GM23248 (cell line): ENCODE data around the gene TSPAN5. TPM values are rescaled to one million over a fixed set of nuclear protein-coding genes. Genes with fewer than 3 reads are reported as not detected.

ENCODE experiments used
- DNase-seq: peaks from one replicate; pipeline ENCODE4 v3.0.0-alpha.2; 2015
- H2AFZ ChIP-seq: fragments of 200-600 bp; sonication (generic); 2 replicates; pipeline ENCODE4 v1.6.1; 2016; ENCODE audit warnings: antibody characterized with exemption
- H3F3A ChIP-seq: fragments of 200-600 bp; sonication (generic); 2 replicates; pipeline ENCODE4 v1.6.1; 2016; ENCODE audit warnings: mild to moderate bottlenecking, antibody characterized with exemption, mixed run types; ENCODE audit not compliant: insufficient read depth
- H3K27ac ChIP-seq: fragments of 200-600 bp; sonication (generic); 2 replicates; pipeline ENCODE4 v1.5.1; 2016; ENCODE audit warnings: mild to moderate bottlenecking
- H3K27me3 ChIP-seq: fragments of 200-600 bp; sonication (generic); replicated peaks from 2 replicates; pipeline ENCODE4 v1.6.1; 2016; ENCODE audit warnings: mild to moderate bottlenecking; ENCODE audit not compliant: insufficient read depth
- H3K36me3 ChIP-seq: fragments of 200-600 bp; sonication (generic); 2 replicates; pipeline ENCODE4 v1.6.1; 2016; ENCODE audit warnings: low read depth, mild to moderate bottlenecking
- H3K4me1 ChIP-seq: fragments of 200-600 bp; sonication (generic); 2 replicates; pipeline ENCODE4 v1.6.1; 2016; ENCODE audit warnings: mild to moderate bottlenecking; ENCODE audit not compliant: insufficient read depth
- H3K4me2 ChIP-seq: fragments of 200-600 bp; sonication (generic); one replicate; pipeline ENCODE4 v1.6.1; 2016; ENCODE audit warnings: mild to moderate bottlenecking; ENCODE audit not compliant: unreplicated experiment
- H3K4me3 ChIP-seq: fragments of 200-600 bp; sonication (generic); 2 replicates; pipeline ENCODE4 v1.5.1; 2016; ENCODE audit warnings: mild to moderate bottlenecking
- H3K79me2 ChIP-seq: fragments of 200-600 bp; sonication (generic); 2 replicates; pipeline ENCODE4 v1.6.1; 2016; ENCODE audit warnings: mild to moderate bottlenecking; ENCODE audit not compliant: insufficient read depth
- H3K9ac ChIP-seq: fragments of 200-600 bp; sonication (generic); 2 replicates; pipeline ENCODE4 v1.6.1; 2016; ENCODE audit warnings: mild to moderate bottlenecking
- H3K9me2 ChIP-seq: fragments of 200-600 bp; sonication (generic); 2 replicates; pipeline ENCODE4 v1.6.1; 2016; ENCODE audit warnings: mixed run types, mild to moderate bottlenecking, moderate library complexity; ENCODE audit not compliant: insufficient read depth
- H3K9me3 ChIP-seq: fragments of 200-600 bp; sonication (generic); one replicate; pipeline ENCODE4 v1.6.1; 2017; ENCODE audit warnings: low read depth
- H4K20me1 ChIP-seq: fragments of 200-600 bp; sonication (generic); 2 replicates; pipeline ENCODE4 v1.6.0; 2016; ENCODE audit not compliant: insufficient read depth
- EZH2 ChIP-seq: fragments of 200-600 bp; sonication (generic); IDR thresholded peaks from 2 replicates; pipeline ENCODE4 v1.6.1; 2018; ENCODE audit warnings: antibody characterized with exemption, mild to moderate bottlenecking; ENCODE audit not compliant: insufficient read depth, poor library complexity, severe bottlenecking
- EZH2phosphoT487 ChIP-seq: fragments of 200-600 bp; sonication (generic); IDR thresholded peaks from 2 replicates; pipeline ENCODE4 v1.6.1; 2018; ENCODE audit warnings: antibody characterized with exemption, moderate library complexity, mild to moderate bottlenecking, low read depth; ENCODE audit not compliant: insufficient read depth
- WGBS, 2 experiments: methylation state at CpG; one replicate each; pipeline ENCODE4 v1.1.6; 2015 to 2017; ENCODE audit warnings: low lambda C conversion rate in 2 of 2, low coverage in 1 of 2; ENCODE audit errors: missing lambda C conversion rate in 2 of 2; 5-methylcytosine and 5-hydroxymethylcytosine counted together
- in situ Hi-C: fragments of 300-500 bp; cut with MboI; formaldehyde crosslinking; loops from 2 replicates; pipeline ENCODE4 v1.15.0; 2020
- polyA plus RNA-seq: library from polyadenylated mRNA; unstranded; fragments of >200 nt; fragmentation: Nextera tagmentation; extraction: Ambion mirVana; gene quantifications from 2 replicates; pipeline ENCODE4 v1.2.1, GENCODE V29; 2016
- total RNA-seq: library from RNA; depleted of rRNA; stranded (reverse); fragments of >200 nt; shearing (Covaris generic); gene quantifications from 2 replicates; pipeline ENCODE4 v1.2.3, GENCODE V29; 2014

The TSPAN5 gene
- total and polyA plus RNA-seq, 2 experiments from 2014 or later: 61.9 to 76.6 TPM

DNA sequence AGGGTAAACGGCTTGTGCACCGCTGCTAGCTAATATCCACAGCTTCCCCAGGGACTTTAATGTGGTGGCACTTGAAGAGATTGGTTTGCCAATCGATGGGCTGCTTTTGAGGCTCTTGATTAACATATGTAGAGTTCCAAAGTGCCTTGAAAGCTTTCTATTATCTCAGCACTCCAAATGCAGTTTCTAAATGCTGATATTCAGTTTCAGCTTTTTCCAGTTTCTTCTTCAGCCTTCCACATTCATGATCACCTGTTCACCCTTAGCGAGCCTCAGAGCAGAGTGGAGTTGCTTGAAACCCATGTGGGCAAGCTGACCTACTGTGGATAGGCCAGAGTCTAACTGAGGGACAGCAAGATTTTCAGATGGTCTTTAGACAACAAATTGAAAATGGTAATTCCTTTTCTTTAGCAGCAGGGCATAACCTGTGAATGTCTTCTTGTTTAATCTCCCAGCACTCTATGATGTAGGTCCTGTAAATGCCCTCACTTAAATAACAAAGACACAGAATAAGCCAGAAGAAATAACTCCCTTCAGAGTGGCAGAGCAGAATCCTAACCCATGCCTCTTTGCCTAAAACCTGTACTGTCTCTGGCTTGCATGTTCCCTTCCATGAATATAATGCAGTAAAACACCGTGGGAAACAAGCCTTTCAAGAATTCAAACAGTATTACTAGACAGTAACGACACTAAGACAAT is 99.8 kb downstream of the TSPAN5 start:
- H3F3A ChIP-seq: peaks cover 28% of the 10 kb centered on the region
- peaks cover 40% of the 10 kb centered on the region for H3K4me1 ChIP-seq
- no peak overlapping the region for H3K4me3 ChIP-seq
- in situ Hi-C loops: no loop called here
- H3K79me2 ChIP-seq: peaks cover 97% of the 10 kb centered on the region
- H3K27me3 ChIP-seq: no peaks in the 10 kb centered on the region
- H3K36me3 ChIP-seq: no peaks in the 10 kb centered on the region
- no peak overlapping the region for H3K4me2 ChIP-seq
- H3K9me2 ChIP-seq: no peaks in the 10 kb centered on the region
- H3K9me3 ChIP-seq: no peaks in the 10 kb centered on the region
- no peaks in the 10 kb centered on the region for H4K20me1 ChIP-seq
- no peak for DNase-seq
- TF ChIP-seq EZH2phosphoT487 (no peak), EZH2 (no peak)
- H2AFZ ChIP-seq: no peak overlapping the region
- no peak overlapping the region for H3K9ac ChIP-seq
- H3K27ac ChIP-seq: no peak overlapping the region
- 96 to 98% methylated on average over 6 of the region's 6 CpGs for WGBS, 2 experiments

GRCh38 chr4:98557194-98557892 is 101.1 kb downstream of the TSPAN5 start:
- H3K9ac ChIP-seq: no peak overlapping the region
- H3F3A ChIP-seq: peaks cover 28% of the 10 kb centered on the region
- H3K4me3 ChIP-seq: no peak overlapping the region
- peaks cover 97% of the 10 kb centered on the region for H3K79me2 ChIP-seq
- no peaks in the 10 kb centered on the region for H3K9me3 ChIP-seq
- H3K27ac ChIP-seq: peak overlapping the region; percentile 66; the same call in 1 of the 2 replicates
- peak; percentile 45 for DNase-seq
- in situ Hi-C loops: no loop called here
- TF ChIP-seq EZH2phosphoT487: no peak
- no peak for TF ChIP-seq EZH2
- no peaks in the 10 kb centered on the region for H4K20me1 ChIP-seq
- 68 to 73% methylated on average over 7 of the region's 7 CpGs for WGBS, 2 experiments
- H3K4me1 ChIP-seq: peaks cover 40% of the 10 kb centered on the region
- H3K36me3 ChIP-seq: no peaks in the 10 kb centered on the region
- H2AFZ ChIP-seq: no peak overlapping the region
- H3K27me3 ChIP-seq: no peaks in the 10 kb centered on the region
- no peaks in the 10 kb centered on the region for H3K9me2 ChIP-seq
- peak overlapping the region; percentile 69 for H3K4me2 ChIP-seq

GRCh38 chr4:98556451-98556850 is 102.0 kb downstream of the TSPAN5 start:
- DNase-seq: peak; percentile 52
- Histone ChIP-seq H3K9me2 (no peaks in the 10 kb centered on the region), H3K9me3 (no peaks in the 10 kb centered on the region), H3K4me1 (peaks cover 40% of the 10 kb centered on the region), H3K79me2 (peaks cover 97% of the 10 kb centered on the region), H3K27me3 (no peaks in the 10 kb centered on the region), H3K27ac (peak overlapping the region; percentile 66), H3K9ac (peak overlapping the region; percentile 38), H3K4me3 (peak overlapping the region; percentile 34), H3F3A (peaks cover 28% of the 10 kb centered on the region), H3K4me2 (peak overlapping the region; percentile 69), H4K20me1 (no peaks in the 10 kb centered on the region), H2AFZ (no peak overlapping the region; the same call in 1 of the 2 replicates), H3K36me3 (no peaks in the 10 kb centered on the region)
- TF ChIP-seq EZH2 (no peak), EZH2phosphoT487 (no peak)
- in situ Hi-C loops: no loop called here
- 26 to 34% methylated on average over 2 of the region's 2 CpGs for WGBS, 2 experiments

DNA sequence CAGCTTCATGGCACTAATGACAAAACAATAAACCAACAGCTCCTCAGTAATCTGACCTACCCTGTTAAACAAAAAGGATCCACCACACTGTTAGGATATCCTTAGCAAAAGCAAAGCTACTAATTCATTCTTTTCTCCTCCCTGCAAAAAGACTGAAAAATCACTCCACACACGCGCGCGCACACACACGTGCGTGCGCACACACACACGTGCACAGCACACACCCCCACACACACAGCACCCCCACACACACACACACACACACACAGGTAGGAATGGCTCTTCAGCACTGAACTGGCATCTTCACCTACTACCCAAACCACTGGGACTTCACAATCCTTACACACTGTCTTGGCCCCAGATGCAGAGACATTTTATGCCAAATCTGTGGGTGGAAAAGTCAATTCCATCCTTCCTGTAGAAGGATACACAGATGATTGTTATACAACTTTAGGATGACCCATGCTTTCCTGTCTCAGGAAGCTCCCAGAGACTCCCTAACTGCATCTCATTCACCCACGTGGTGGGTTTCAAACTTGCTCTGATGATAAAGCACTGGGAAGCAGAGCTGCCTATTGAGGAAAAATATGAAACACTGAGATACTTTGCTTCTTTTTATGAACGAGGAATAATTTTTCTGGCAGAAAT is 102.5 kb downstream of the TSPAN5 start:
- DNase-seq: peak; percentile 73
- Histone ChIP-seq H3K9ac (peak overlapping the region; percentile 38), H3K79me2 (peaks cover 97% of the 10 kb centered on the region), H3K27me3 (no peaks in the 10 kb centered on the region), H3F3A (peaks cover 28% of the 10 kb centered on the region), H4K20me1 (no peaks in the 10 kb centered on the region), H3K4me2 (peak overlapping the region; percentile 69), H3K4me3 (peak overlapping the region; percentile 34), H3K9me3 (no peaks in the 10 kb centered on the region), H3K36me3 (no peaks in the 10 kb centered on the region), H3K4me1 (peaks cover 40% of the 10 kb centered on the region), H3K9me2 (no peaks in the 10 kb centered on the region), H2AFZ (no peak overlapping the region; the same call in 1 of the 2 replicates), H3K27ac (peak overlapping the region; percentile 66)
- no peak for TF ChIP-seq EZH2
- TF ChIP-seq EZH2phosphoT487: no peak
- WGBS, 2 experiments: 74 to 80% methylated on average over 10 of the region's 10 CpGs
- in situ Hi-C loops: no loop called here
